Measurements from ENCODE around the gene HTR3A.
"Not testable (repeated sequence)": the region's sequence is repeated elsewhere in the genome, so short reads cannot be mapped to it uniquely, and the experiment has no call there.

HTR3A gene

GRCh38 chr11:113974741-113975470 lies at the start of gene HTR3A:
Gene HTR3A, plus strand, starts transcription at chr11:113975108. Its CDS starts 218 bp downstream, at chr11:113975326.
- no peak for DNase-seq (ENCODE audit: low spot score)

DNA sequence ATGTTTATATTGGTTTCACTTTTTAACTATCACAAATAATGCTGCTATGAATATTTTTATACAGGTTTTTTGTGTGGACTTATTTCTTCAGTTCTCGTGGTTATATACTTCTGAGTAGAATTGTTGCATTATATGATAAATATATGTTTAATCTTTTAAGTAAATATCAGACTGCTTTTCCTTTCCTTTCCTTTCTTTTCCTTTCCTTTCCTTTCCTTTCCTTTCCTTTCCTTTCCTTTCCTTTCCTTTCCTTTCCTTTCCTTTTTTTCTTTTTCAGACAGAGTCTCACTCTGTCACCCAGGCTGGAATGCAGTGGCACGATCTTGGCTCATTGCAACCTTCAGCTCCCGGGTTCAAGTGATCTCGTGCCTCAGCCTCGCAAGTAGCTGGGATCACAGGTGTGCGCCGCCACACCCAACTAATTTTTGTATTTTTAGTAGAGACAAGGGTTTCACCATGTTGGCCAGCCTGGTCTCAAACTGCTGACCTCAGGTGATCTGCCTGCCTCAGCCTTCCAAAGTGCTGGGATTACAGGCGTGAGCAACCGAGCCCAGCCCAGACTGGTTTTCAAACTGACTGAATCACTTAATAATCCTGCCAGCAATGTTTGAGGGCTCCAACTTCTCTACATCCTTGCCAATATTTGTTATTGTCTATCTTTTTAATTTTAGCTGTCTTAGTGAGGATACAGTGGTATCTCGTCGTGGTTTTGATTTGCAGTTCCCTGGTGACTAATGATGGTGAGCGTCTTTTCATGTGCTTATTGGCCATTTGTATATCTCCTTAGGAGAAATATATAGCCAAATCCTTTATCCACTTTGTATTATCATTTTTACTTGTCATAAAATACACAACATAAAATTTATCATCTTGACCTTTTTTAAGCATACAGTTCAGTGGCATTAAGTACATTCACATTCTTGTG lies 48.4 kb upstream of the HTR3A start:
- no peak for DNase-seq (ENCODE audit: low spot score)

DNA sequence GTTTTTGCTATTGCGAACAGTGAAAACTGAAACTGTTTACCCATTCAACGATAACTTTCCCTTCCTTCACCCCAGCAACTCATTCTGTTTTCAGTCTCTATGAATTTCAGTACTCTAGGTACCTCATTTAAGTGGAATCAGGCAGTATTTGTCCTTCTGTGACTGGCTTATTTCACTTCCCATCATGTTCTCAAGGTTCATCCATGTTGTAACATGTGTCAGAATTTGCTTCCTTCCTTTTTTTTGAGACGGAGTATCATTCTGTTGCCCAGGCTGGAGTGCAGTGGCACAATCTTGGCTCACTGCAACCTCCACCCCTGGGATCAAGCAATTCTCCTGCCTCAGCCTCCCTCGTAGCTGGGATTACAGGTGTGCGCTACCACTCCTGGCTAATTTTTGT lies 46.6 kb upstream of the HTR3A start:
- DNase-seq (ENCODE audit: low spot score): no peak

DNA sequence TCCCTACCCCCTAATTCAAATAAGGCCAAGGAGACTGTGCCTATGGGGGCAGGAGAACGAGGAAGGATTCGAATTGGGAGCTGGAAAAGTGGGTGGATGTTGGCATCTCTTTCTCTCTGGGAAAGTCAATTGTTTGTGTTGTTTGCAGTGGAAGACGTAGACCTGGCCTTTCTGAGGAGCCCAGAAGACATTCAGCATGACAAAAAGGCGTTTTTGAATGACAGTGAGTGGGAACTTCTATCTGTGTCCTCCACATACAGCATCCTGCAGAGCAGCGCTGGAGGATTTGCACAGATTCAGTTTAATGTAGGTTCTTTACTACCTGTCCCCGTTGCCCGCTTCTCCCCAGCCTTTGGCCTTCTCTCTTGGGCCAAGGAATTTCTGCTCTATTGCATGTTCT lies 42.1 kb upstream of the HTR3A start:
- no peak for DNase-seq (ENCODE audit: low spot score)

DNA sequence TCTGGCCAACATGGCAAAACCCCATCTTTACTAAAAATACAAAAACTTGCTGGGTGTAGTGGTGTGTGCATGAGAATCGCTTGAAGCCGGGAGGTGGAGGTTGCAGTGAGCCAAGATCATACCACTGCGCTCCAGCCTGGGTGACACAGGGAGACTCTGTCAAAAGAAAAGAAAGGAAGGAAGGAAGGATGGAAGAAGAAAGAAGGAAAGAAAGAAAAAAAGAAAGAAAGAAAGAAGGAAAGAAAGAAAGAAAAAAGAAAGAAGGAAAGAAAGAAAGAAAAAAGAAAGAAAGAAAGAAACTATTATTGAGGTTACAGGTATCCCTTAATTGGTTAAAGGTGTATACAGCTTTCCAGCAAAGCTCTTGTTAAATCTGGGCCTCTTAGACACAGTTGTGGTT lies 40.7 kb upstream of the HTR3A start:
- not testable (repeated sequence) for DNase-seq (ENCODE audit: low spot score)

GRCh38 chr11:113934761-113935160 lies 40.1 kb upstream of the HTR3A start:
- no peak for DNase-seq (ENCODE audit: low spot score)

DNA sequence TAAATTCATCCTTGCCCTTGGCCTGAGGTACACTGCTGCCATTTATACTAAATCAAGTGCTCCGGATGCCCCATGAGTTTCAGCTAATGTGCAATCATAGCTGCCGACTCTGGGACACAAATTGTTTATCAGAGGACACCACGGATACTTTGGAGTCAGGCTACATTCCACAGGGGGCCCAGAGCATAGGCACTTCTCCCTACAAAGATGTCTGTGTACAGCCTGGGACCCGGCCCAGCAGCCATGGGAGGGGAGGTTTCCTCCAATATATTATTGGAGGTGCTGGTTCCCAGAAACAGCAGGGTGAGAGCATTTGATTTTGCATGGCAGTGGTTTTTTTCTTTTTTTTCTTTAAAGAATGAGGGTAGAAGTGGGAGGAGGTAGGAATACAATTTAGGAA lies 39.0 kb upstream of the HTR3A start:
- no peak for DNase-seq (ENCODE audit: low spot score)

- DNase-seq (ENCODE audit: low spot score): no peak
Observed at GRCh38 chr11:113937918-113938317, 37.0 kb upstream of the HTR3A start.

DNA sequence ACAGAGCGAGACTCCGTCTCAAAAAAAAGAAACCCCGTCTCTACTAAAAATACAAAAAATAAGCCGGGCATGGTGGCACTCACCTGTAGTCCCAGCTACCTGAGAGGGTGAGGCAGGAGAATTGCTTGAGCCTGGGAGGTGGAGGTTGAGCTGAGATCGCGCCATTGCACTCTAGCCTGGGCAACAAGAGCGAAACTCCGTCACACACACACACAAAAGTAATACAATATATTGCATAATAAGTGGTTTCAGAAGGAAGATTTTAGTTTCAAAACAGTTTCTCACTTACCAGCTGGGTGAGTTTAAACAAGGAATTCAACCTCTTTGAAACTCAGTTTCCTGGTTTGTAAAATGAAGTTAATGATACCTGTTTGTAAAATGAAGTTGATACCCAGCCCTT lies 32.7 kb upstream of the HTR3A start:
- no peak for DNase-seq (ENCODE audit: low spot score)

GRCh38 chr11:113946162-113946561 lies 28.7 kb upstream of the HTR3A start:
- DNase-seq (ENCODE audit: low spot score): not testable (repeated sequence)

- DNase-seq (ENCODE audit: low spot score): no peak
Observed at GRCh38 chr11:113947994-113948393, 26.9 kb upstream of the HTR3A start.

GRCh38 chr11:113949891-113950290 lies 25.0 kb upstream of the HTR3A start:
- DNase-seq (ENCODE audit: low spot score): no peak

GRCh38 chr11:113951537-113951936 lies 23.4 kb upstream of the HTR3A start:
- DNase-seq (ENCODE audit: low spot score): no peak

GRCh38 chr11:113952070-113952469 lies 22.8 kb upstream of the HTR3A start:
- DNase-seq (ENCODE audit: low spot score): no peak

DNA sequence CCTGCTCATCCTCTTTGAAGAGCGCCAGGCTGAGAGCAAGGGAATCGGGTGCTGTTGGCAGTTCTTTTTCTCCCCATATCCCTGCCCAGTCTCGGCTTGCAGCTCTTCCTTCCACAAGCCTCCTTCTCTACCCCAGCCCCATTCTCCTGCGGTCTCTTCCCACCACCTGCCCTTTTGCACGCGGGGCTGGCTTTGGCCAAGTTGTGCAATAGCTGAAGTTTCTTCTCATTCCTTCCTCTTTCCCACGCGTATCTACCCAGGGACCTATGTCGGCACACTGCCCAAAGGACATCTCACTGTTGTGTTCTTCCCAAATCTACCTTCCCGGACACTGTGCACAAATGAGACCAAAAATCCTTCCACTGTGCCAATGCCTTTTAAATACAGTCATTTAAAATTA lies 22.3 kb upstream of the HTR3A start:
- no peak for DNase-seq (ENCODE audit: low spot score)

- no peak for DNase-seq (ENCODE audit: low spot score)
Observed at GRCh38 chr11:113954235-113954634, 20.7 kb upstream of the HTR3A start.

DNA sequence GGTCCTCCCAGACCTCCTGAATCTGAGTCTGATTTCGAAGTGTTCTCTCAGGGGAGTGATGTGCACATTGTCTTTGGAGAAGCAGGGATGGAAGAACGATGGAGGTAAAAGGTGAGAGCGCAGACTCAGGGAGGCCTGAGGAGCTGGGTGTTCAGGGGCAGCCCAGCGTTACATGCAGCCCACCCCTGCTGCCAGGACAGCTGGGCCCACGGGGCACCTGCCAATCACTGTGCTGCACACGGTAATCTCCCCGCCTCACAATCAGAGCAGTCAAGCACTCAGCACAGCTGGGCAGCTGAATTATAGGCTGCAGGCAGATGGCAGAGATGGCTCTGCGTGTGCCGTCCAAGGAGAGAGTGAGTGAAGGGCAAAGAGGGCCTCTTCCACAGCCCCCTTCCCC lies 17.9 kb upstream of the HTR3A start:
- no peak for DNase-seq (ENCODE audit: low spot score)

DNA sequence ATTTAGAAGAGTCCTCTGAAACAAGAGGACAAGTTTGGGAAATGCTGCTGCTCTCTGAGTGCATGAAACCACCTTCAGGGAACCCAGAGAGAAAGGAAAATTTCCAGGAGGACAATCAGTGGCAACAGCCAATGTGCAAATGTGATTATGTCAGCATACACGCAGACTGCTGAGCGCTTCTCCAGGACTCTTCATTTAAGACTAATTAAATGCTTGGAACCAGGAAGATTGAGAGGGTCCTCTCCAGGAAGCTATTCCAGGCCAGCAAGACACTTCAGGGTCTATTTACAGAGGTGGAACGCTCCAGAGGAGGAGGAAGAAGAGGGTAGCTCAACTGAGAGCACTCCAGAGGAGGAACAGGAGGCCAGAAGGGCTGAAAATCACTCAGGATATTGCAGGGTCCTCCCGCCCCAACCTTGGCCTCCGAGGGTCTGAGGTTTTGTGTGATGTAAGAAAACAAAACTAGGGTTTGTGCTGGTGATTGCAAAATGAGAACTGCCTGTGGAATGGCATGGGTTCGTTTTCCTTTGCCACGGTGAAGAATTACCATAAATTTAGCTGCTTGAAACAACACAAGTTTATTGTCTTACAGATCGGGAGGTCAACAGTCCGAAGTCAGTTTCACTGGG lies 14.1 kb upstream of the HTR3A start:
- DNase-seq (ENCODE audit: low spot score): no peak

DNA sequence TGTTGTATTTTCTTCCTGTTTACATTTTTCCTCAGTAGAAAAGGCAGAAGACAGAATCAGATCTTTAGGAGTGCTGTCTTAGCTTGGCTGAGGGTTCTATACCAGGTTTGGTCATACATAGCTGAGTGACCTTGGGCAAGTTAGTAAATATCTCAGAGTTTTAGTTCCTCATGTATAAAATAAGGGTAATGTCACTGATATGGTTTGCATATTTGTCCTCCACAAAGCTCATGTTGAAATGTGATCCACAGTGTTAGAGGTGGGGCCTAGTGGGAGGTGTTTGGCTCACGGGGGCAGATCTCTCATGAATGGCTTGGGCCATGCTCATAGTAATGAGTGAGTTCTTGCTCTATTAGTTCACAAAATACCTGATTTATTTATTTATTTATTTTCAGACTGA lies 7.5 kb upstream of the HTR3A start:
- no peak for DNase-seq (ENCODE audit: low spot score)

- no peak for DNase-seq (ENCODE audit: low spot score)
Observed at GRCh38 chr11:113971506-113972195, 3.3 kb upstream of the HTR3A start.

- no peak for DNase-seq (ENCODE audit: low spot score)
Observed at GRCh38 chr11:113977071-113977490, 2.2 kb downstream of the HTR3A start.

GRCh38 chr11:113977701-113978100 lies 2.8 kb downstream of the HTR3A start:
- no peak for DNase-seq (ENCODE audit: low spot score)

Data from pons (tissue), 1 donor.